ENCODE data around the gene XIRP1. TPM values are rescaled to one million over a fixed set of nuclear protein-coding genes. Genes with fewer than 3 reads are reported as not detected.

Gene XIRP1
- total and polyA plus RNA-seq, 3 donors from 2014 or later = 0.24 to 2.8 (median 0.37) TPM

GRCh38 chr3:39203402-39203801 lies 11.0 kb upstream of the XIRP1 start:
- H3K36me3 ChIP-seq (ENCODE audit: low read depth, missing control alignments) = no peaks in the 10 kb centered on the region
- TF ChIP-seq POLR2A (IDR thresholded peaks at IDR 0.05) (no peak), CTCF (IDR thresholded peaks at IDR 0.05) (no peak)
- no peak for DNase-seq
- H3K4me3 ChIP-seq = no peak overlapping the region
- H3K4me1 ChIP-seq = peaks cover 5% of the 10 kb centered on the region
- no peaks in the 10 kb centered on the region for H3K27me3 ChIP-seq
- intact Hi-C loops (cut with DNase I; ENCODE audit: low total_unique reads) = no loop called here
- no peaks in the 10 kb centered on the region for H3K9me3 ChIP-seq
- H3K27ac ChIP-seq = no peak overlapping the region
- 71 to 85% methylated on average over 4 of the region's 4 CpGs for WGBS, 2 donors

- no peaks in the 10 kb centered on the region for H3K36me3 ChIP-seq (ENCODE audit: low read depth, missing control alignments)
- peaks cover 5% of the 10 kb centered on the region for H3K4me1 ChIP-seq
- no peak overlapping the region for H3K4me3 ChIP-seq
- TF ChIP-seq CTCF (IDR thresholded peaks at IDR 0.05) = peak in 1 of 3 experiments; percentile 24
- TF ChIP-seq POLR2A (IDR thresholded peaks at IDR 0.05) = no peak
- DNase-seq = peak; percentile 71
- no peak overlapping the region for H3K27ac ChIP-seq
- no peaks in the 10 kb centered on the region for H3K9me3 ChIP-seq
- WGBS, 2 donors = 28 to 50% methylated on average over 1 to 3 of the region's 3 CpGs
- intact Hi-C loops (cut with DNase I; ENCODE audit: low total_unique reads) = no loop called here
- H3K27me3 ChIP-seq = no peaks in the 10 kb centered on the region
Observed at GRCh38 chr3:39202094-39202493, 9.7 kb upstream of the XIRP1 start.

- H3K36me3 ChIP-seq (ENCODE audit: low read depth, missing control alignments) = no peaks in the 10 kb centered on the region
- H3K4me1 ChIP-seq = peaks cover 3% of the 10 kb centered on the region
- DNase-seq = no peak
- WGBS, 2 donors = 49 to 58% methylated on average over 6 of the region's 6 CpGs
- H3K27ac ChIP-seq = no peak overlapping the region
- intact Hi-C loops (cut with DNase I; ENCODE audit: low total_unique reads) = loop anchor here (10.0 kb wide), 1 partner anchor 72 kb away; no protein-coding TSS in a partner anchor
- TF ChIP-seq CTCF (IDR thresholded peaks at IDR 0.05) = no peak
- TF ChIP-seq POLR2A (IDR thresholded peaks at IDR 0.05) = no peak
- no peaks in the 10 kb centered on the region for H3K27me3 ChIP-seq
- H3K9me3 ChIP-seq = no peaks in the 10 kb centered on the region
- H3K4me3 ChIP-seq = no peak overlapping the region
Observed at GRCh38 chr3:39196671-39197356, 4.4 kb upstream of the XIRP1 start.

- intact Hi-C loops (cut with DNase I; ENCODE audit: low total_unique reads) = loop anchor here (10.0 kb wide), 1 partner anchor 71 kb away; no protein-coding TSS in a partner anchor
Observed at GRCh38 chr3:39196034-39196433, 3.6 kb upstream of the XIRP1 start.

More at GRCh38 chr3:39196034-39196433, 3.6 kb upstream of the XIRP1 start:
- Histone ChIP-seq H3K4me3 (no peak overlapping the region), H3K27ac (no peak overlapping the region), H3K9me3 (no peaks in the 10 kb centered on the region), H3K27me3 (no peaks in the 10 kb centered on the region), H3K4me1 (no peaks in the 10 kb centered on the region), H3K36me3 (ENCODE audit: low read depth, missing control alignments) (no peaks in the 10 kb centered on the region)
- WGBS, 2 donors = 91% methylated on average over 3 of the region's 3 CpGs
- no peak for DNase-seq
- TF ChIP-seq POLR2A (IDR thresholded peaks at IDR 0.05) (no peak), CTCF (IDR thresholded peaks at IDR 0.05) (no peak)
